ENCODE measurements around the gene MGMT. TPM values are rescaled to one million over a fixed set of nuclear protein-coding genes. Genes with fewer than 3 reads are reported as not detected.
A peak's percentile ranks its signal among the peaks of the same experiment; 100 is the strongest.

Gene MGMT
- total RNA-seq, 2 donors from 2014 or later, result 15.3 to 16.1 TPM

- DNase-seq, result no peak
- intact Hi-C loops (cut with DNase I, micrococcal nuclease), result no loop called here
- no peak for ATAC-seq
These were observed 138.4 kb downstream of the MGMT start for GRCh38 chr10:129605266-129605985.

DNA sequence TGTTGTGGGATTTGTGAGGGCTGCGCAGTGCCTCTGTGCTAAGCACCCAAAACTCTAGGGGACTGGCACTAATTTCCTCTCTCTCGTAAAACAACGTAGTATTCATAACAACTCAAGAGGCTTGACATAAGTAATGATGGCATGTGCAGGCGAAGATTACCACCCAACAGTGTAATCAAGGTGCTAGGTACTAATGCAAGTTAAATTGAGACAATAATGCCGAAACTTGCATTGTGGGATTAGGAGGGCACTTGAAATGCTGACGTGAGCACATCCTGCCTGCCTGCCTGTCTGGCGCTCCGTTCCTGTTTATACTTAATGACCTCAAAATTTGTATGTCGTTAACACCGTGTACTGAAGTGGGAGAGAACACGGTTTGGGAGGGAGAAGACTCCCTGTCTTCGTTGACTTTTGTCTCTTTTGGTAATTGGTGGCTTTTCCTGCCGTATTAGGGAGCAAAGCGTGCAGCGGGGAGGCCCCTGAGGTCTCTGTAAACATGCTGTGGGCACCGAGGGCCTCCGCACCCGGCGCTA is 139.0 kb downstream of the MGMT start:
- no peak for ATAC-seq
- intact Hi-C loops (cut with DNase I, micrococcal nuclease), result no loop called here
- no peak for DNase-seq

GRCh38 chr10:129607607-129608109 is 140.6 kb downstream of the MGMT start:
- intact Hi-C loops (cut with DNase I, micrococcal nuclease), result no loop called here
- ATAC-seq, result no peak

DNA sequence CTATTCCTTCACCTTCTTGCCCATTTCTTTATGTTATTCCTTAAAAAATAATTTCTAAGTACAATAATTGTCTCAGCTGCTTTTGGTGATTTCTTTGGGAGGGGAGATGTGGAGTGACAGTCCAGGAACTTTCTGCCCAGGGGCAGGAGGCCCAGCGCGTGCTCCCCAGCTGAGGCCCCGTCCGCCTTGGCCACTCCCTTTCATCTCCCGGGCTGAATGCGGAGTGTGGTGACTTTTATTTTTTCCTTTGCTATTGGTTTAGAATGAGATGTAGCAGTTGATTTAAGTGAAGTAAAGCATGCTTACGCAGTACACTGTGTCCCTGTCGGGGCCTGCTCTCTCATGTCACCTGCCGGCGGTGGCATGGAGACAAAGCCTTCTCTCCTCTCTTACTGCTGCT is 141.6 kb downstream of the MGMT start:
- DNase-seq (no peak), ATAC-seq (no peak)
- intact Hi-C loops (cut with DNase I, micrococcal nuclease), result no loop called here

More at GRCh38 chr10:129607607-129608109, 140.6 kb downstream of the MGMT start:
- DNase-seq, result no peak

DNA sequence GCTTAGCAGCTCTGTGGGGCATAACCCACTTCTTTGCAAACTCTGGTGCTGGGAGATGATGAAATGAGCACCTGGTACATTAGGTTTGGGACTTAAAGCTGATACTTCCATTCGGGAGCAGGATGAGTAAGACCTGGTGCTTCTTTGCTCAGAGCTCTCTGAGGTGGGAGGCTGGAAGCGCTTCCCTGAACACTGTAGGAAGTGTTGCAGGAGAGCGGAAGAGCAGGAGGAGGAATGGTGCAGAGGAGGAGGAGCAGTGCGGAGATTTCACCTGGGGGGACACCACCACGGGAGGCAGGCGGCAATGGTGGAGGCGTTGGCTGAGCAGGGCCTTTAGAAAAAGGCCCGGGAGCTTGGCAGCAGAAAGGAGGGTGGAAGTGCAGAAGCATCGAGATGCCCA is 142.5 kb downstream of the MGMT start:
- intact Hi-C loops (cut with DNase I, micrococcal nuclease), result no loop called here

GRCh38 chr10:129612481-129613109 is 145.6 kb downstream of the MGMT start:
- intact Hi-C loops (cut with DNase I, micrococcal nuclease), result no loop called here
- ATAC-seq, result peak; percentile 65
- no peak for DNase-seq

More for the DNA sequence above, 142.5 kb downstream of the MGMT start:
- no peak for DNase-seq
- no peak for ATAC-seq

GRCh38 chr10:129613377-129613980 is 146.4 kb downstream of the MGMT start:
- ATAC-seq (no peak), DNase-seq (no peak)
- intact Hi-C loops (cut with DNase I, micrococcal nuclease), result no loop called here

- DNase-seq, result no peak
These were observed 147.3 kb downstream of the MGMT start for GRCh38 chr10:129614341-129614740.

GRCh38 chr10:129615381-129615780 is 148.3 kb downstream of the MGMT start:
- DNase-seq, result no peak
- no peak for ATAC-seq
- intact Hi-C loops (cut with DNase I, micrococcal nuclease), result no loop called here

More at GRCh38 chr10:129614341-129614740, 147.3 kb downstream of the MGMT start:
- intact Hi-C loops (cut with DNase I, micrococcal nuclease), result no loop called here
- ATAC-seq, result no peak

- ATAC-seq (no peak), DNase-seq (no peak)
- intact Hi-C loops (cut with DNase I, micrococcal nuclease), result no loop called here
These were observed 149.0 kb downstream of the MGMT start for GRCh38 chr10:129615921-129616525.

DNA sequence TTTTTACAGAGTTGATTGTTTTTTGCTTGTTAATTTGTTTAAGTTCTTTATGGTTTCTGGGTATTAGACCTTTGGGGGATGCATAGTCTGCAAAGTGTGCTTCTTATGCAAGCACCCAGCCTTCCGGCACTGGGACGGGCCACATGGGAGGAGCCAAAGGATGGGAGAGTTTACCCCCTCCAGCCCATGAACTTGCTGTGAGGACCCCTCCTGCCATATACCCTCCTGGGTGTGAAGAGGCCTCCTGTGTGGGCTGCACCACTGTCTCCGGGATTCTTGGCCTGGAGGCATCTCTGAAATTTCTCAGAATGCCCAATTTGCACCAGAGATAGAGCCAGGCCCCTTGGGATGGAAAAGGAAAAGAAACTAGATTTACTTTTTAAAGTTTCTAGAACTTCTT is 150.7 kb downstream of the MGMT start:
- intact Hi-C loops (cut with DNase I, micrococcal nuclease), result no loop called here
- DNase-seq, result no peak
- ATAC-seq, result no peak

- ATAC-seq (no peak), DNase-seq (no peak)
- intact Hi-C loops (cut with DNase I, micrococcal nuclease), result no loop called here
These were observed 154.0 kb downstream of the MGMT start for GRCh38 chr10:129621062-129621461.

- DNase-seq (no peak), ATAC-seq (no peak)
- intact Hi-C loops (cut with DNase I, micrococcal nuclease), result no loop called here
These were observed 154.7 kb downstream of the MGMT start for GRCh38 chr10:129621693-129622092.

DNA sequence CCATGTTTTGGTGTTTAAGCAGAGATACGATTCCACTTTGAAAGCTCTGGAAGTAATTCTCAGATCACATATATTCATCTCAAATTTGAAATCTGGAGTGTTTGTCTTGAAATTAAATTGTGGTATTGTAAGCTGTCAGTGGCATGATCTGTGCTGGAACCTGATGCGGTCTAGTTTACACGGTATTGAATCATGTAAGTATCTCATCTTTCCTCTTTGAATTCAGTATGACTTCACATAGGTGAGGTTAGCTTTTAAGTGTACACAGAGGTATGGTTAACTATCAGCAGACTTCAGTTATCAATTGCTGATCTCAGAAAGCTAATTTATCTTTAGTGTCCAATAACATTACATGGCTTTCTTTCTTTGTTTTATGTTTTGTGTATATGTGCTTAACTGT is 155.2 kb downstream of the MGMT start:
- DNase-seq (no peak), ATAC-seq (no peak)
- intact Hi-C loops (cut with DNase I, micrococcal nuclease), result no loop called here

- ATAC-seq (no peak), DNase-seq (no peak)
- intact Hi-C loops (cut with DNase I, micrococcal nuclease), result no loop called here
These were observed 155.7 kb downstream of the MGMT start for GRCh38 chr10:129622736-129623135.

DNA sequence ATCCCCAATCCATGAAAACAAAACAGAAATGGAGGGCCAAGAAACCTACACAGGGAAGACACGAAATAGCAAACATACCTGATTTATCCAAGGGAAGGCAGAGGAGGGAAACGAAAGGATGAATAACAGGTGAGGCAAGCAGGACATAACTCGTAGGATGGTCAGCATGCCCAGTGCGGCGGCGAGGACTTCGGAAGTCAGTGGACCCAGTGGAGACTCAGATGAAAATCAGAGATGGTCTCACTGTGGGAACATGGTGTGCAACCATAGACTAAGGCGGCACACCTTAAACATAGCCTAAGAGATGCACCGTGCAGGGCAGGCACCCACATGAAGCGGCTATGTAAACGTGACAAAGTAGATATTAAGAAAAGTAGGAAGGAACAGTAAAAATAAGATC is 157.5 kb downstream of the MGMT start:
- intact Hi-C loops (cut with DNase I, micrococcal nuclease), result no loop called here
- ATAC-seq (no peak), DNase-seq (no peak)

GRCh38 chr10:129626309-129626708 is 159.3 kb downstream of the MGMT start:
- no peak for ATAC-seq
- no peak for DNase-seq
- intact Hi-C loops (cut with DNase I, micrococcal nuclease), result no loop called here

- ATAC-seq (no peak), DNase-seq (no peak)
- intact Hi-C loops (cut with DNase I, micrococcal nuclease), result no loop called here
These were observed 159.9 kb downstream of the MGMT start for GRCh38 chr10:129626796-129627435.

DNA sequence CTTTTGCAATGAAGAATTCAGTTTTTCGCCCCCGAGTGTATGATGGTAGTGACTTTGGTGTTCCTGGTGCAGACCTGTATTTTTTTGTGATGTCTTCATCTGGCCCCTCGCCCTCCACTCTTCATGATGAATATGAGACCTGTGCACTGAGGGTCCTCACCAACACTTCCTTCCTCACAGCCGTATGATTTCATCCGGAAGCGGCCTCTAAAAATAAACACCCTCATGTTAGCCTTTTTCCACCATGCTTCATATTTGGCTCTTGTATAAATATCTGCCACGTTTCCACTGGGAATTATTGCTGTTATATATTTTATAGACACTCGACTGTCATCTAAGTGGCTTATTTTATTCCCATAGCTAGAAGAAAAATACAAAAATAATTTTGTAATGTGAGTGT is 160.4 kb downstream of the MGMT start:
- DNase-seq (no peak), ATAC-seq (no peak)

More for the DNA sequence above, 160.4 kb downstream of the MGMT start:
- intact Hi-C loops (cut with DNase I, micrococcal nuclease), result no loop called here

Data from left colon (tissue), 2 donors.